K562 (cell line): Measurements from ENCODE around the gene GOT2.
"Not testable (repeated sequence)": the region's sequence is repeated elsewhere in the genome, so short reads cannot be mapped to it uniquely, and the experiment has no call there.

Experiments used
- HDGF ChIP-seq: fragments of 450-650 bp; IDR thresholded peaks from 2 replicates; pipeline ENCODE4 v1.6.1; 2016
- RAD21 ChIP-seq, 2 experiments: fragments of 250-450 bp in 1 of 2; fragments of 450-650 bp in 1 of 2; sonication (Bioruptor Pico) in 1 of 2; formaldehyde crosslinking in 1 of 2; IDR thresholded peaks in 1 of 2; conservative IDR thresholded peaks in 1 of 2; 2 replicates each; pipeline versions ENCODE4 v1.4.0 to v1.8.0; 2020 to 2022; ENCODE audit warnings: mild to moderate bottlenecking in 2 of 2, moderate library complexity in 1 of 2
- RBM14 ChIP-seq: fragments of 200-400 bp; formaldehyde crosslinking; IDR thresholded peaks from 2 replicates; pipeline ENCODE4 v1.6.1; 2018; ENCODE audit warnings: low read depth, mild to moderate bottlenecking, low read length, moderate library complexity, borderline replicate concordance; ENCODE audit not compliant: insufficient read depth

DNA sequence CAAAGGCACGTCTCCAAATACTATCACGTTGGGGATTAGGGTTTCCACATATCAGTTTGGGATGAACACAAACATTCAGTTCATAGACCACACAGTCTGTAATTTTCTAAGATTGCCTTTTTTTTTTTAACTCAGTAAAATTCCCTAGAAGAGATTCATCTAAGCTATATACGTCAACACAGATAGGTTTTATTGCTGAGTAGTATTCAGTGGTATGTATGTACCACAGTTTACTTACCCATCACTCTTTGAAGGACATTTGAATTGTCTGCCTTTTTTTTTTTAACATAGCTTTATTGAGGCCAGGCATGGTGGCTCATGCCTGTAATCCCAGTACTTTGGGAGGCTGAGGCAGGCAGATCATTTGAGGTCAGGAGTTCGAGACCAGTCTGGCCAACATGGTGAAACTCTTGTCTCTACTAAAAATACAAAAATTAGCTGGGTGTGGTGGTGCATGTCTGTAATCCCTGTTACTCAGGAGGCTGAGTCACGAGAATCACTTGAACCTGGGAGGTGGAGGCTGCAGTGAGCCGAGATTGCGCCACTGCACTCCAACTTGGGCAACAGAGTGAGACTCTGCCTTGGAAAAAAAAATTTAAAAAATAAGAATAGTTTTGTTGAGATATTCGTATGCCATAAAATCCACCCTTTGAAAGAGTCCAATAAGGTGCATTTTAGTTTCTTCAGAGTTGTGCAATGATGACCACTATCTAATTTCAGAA is 47.0 kb downstream of the GOT2 start:
- TF ChIP-seq HDGF; RAD21 (CRISPR knock-in tag; conservative IDR thresholded peaks at IDR 0.05 in 1 of 2, IDR thresholded peaks at IDR 0.05 in 1 of 2); RBM14: not testable (repeated sequence)
